ENCODE measurements around the gene TMED7. TPM values are rescaled to one million over a fixed set of nuclear protein-coding genes. Genes with fewer than 3 reads are reported as not detected.

TMED7 gene
- total RNA-seq, 2 donors from 2014 or later: 127 to 146 TPM

DNA sequence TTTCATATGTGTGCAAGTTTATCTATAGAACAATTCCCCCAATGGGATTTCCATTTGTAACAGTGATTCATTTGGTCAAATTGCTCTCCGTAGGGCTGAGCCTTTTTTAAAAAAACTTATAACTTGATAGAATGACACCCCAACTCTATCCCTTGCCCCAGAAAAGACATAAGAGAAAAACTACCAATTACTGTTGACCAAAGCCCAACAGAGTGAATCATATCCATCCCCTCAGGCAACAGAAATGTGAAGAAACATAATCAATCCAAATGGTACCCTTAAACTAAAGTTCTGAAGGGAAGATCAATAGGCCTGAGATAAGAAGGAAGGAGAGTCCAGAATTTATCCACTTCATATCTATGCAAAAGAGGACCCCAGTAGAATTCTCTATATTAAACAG, 41.3 kb downstream of the TMED7 start:
- intact Hi-C loops (cut with DNase I): no loop called here
- TF ChIP-seq, protein P1, sequence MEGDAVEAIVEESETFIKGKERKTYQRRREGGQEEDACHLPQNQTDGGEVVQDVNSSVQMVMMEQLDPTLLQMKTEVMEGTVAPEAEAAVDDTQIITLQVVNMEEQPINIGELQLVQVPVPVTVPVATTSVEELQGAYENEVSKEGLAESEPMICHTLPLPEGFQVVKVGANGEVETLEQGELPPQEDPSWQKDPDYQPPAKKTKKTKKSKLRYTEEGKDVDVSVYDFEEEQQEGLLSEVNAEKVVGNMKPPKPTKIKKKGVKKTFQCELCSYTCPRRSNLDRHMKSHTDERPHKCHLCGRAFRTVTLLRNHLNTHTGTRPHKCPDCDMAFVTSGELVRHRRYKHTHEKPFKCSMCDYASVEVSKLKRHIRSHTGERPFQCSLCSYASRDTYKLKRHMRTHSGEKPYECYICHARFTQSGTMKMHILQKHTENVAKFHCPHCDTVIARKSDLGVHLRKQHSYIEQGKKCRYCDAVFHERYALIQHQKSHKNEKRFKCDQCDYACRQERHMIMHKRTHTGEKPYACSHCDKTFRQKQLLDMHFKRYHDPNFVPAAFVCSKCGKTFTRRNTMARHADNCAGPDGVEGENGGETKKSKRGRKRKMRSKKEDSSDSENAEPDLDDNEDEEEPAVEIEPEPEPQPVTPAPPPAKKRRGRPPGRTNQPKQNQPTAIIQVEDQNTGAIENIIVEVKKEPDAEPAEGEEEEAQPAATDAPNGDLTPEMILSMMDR (IDR thresholded peaks at IDR 0.05): no peak
- no peaks in the 10 kb centered on the region for H3K9me3 ChIP-seq

DNA sequence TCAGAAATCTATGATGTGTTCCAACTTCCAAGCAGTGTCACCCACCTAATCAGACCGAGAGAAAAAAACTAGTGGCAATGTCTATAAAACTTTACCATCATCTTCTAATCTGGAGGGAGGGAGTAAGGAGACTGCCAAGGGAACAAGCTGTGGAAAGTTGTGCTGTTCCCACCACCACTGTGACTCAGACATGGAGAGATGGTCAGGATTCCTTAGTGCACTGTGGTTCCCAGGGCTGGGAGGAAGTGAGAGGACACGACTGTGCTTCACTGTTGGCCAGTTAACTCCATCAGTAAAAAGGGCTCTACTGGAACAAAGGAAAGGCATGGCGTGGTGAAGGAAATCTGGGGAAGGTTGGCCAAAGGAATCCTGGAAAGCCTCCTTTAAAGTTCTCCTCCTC, 42.4 kb downstream of the TMED7 start:
- H3K27me3 ChIP-seq: no peaks in the 10 kb centered on the region
- DNase-seq: no peak
- intact Hi-C loops (cut with DNase I): no loop called here

More for the DNA sequence above, 41.3 kb downstream of the TMED7 start:
- H3K27me3 ChIP-seq: no peaks in the 10 kb centered on the region
- no peaks in the 10 kb centered on the region for H3K36me3 ChIP-seq
- H3K4me1 ChIP-seq: no peaks in the 10 kb centered on the region
- no peak overlapping the region for H3K4me3 ChIP-seq
- H3K27ac ChIP-seq: no peak overlapping the region
- no peak for DNase-seq
- H3K9ac ChIP-seq (ENCODE audit: low read depth in 2 of 2, low read length in 2 of 2): no peak overlapping the region

DNA sequence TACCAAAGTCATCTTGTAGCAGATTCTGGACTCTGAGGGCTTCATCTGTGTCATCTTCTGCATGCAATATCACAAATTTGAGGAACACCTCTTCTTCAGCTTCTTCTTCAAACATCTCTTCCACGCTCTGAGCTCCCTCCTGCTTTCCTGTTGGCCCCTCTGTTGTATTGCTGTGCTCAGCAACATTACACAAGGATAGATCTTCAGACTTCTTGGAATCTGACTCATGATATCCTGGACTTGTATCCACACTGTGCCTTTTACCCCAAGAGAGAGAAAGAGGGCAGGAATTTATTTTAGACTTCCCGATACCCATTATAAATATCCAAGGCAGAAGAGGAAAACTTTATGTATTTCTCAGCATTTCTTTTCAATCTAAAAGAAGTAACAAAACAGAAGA, 44.9 kb downstream of the TMED7 start:
- Histone ChIP-seq H3K4me3 (no peak overlapping the region), H3K9me3 (no peaks in the 10 kb centered on the region), H3K27me3 (no peaks in the 10 kb centered on the region), H3K36me3 (no peaks in the 10 kb centered on the region), H3K4me1 (no peaks in the 10 kb centered on the region), H3K9ac (ENCODE audit: low read depth in 2 of 2, low read length in 2 of 2) (no peak overlapping the region), H3K27ac (no peak overlapping the region)
- TF ChIP-seq, protein P1 (IDR thresholded peaks at IDR 0.05): no peak
- intact Hi-C loops (cut with DNase I): no loop called here
- DNase-seq: no peak

More for the DNA sequence above, 42.4 kb downstream of the TMED7 start:
- H3K4me3 ChIP-seq: no peak overlapping the region
- H3K27ac ChIP-seq: no peak overlapping the region
- TF ChIP-seq, protein P1 (IDR thresholded peaks at IDR 0.05): no peak
- H3K9me3 ChIP-seq: no peaks in the 10 kb centered on the region
- H3K4me1 ChIP-seq: no peaks in the 10 kb centered on the region
- no peaks in the 10 kb centered on the region for H3K36me3 ChIP-seq
- no peak overlapping the region for H3K9ac ChIP-seq (ENCODE audit: low read depth in 2 of 2, low read length in 2 of 2)

DNA sequence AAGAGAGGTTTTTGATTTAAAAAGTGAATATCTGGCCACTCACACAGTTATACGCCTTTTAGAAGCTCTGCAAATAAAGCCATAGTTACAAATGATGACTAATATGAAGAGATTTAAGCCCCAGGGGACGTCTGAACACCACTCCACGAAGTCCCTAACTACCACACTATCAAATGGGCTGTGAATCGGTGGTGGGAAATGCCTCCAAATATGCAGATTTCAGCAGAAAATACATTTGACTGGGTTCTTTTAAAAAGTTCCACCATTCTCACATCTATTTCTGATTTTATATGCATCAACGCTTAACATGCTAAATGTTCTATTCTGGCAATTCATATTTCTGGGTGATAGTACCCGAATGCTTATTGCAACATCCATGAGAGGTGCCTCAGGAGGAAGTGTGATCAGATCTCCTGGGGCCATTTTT, 46.1 kb downstream of the TMED7 start:
- H3K9ac ChIP-seq (ENCODE audit: low read depth in 2 of 2, low read length in 2 of 2): no peak overlapping the region
- intact Hi-C loops (cut with DNase I): loop anchor here (5.0 kb wide), 1 partner anchor 267 kb away; no protein-coding TSS in a partner anchor
- H3K27me3 ChIP-seq: no peaks in the 10 kb centered on the region
- H3K36me3 ChIP-seq: no peaks in the 10 kb centered on the region
- H3K27ac ChIP-seq: no peak overlapping the region
- no peaks in the 10 kb centered on the region for H3K4me1 ChIP-seq
- no peak for DNase-seq
- H3K4me3 ChIP-seq: no peak overlapping the region
- TF ChIP-seq, protein P1 (IDR thresholded peaks at IDR 0.05): no peak
- H3K9me3 ChIP-seq: no peaks in the 10 kb centered on the region

DNA sequence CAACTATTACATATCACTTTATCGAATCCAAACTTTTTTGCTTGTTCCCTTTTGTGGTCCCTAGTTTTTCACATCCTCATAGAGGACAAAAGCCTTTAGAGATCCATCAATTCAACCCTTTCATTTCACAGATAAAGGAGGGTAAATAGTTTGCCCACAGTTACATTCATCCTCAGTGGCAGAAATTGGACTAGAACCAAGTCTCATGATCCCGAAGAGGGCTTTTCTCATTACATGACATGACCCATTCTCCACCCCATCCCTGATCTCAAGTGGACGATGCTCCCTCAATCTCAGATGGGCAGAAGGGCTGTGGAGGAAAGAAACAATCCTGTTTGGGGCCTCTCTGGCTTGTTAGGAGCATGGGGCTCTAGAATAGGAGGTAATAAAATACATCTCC, 46.6 kb downstream of the TMED7 start:
- H3K9ac ChIP-seq (ENCODE audit: low read depth in 2 of 2, low read length in 2 of 2): no peak overlapping the region
- intact Hi-C loops (cut with DNase I): loop anchor here (5.0 kb wide), 1 partner anchor 267 kb away; no protein-coding TSS in a partner anchor

More for the DNA sequence above, 46.6 kb downstream of the TMED7 start:
- TF ChIP-seq, protein P1 (IDR thresholded peaks at IDR 0.05): no peak
- H3K36me3 ChIP-seq: no peaks in the 10 kb centered on the region
- no peak overlapping the region for H3K27ac ChIP-seq
- no peak for DNase-seq
- H3K27me3 ChIP-seq: no peaks in the 10 kb centered on the region
- no peaks in the 10 kb centered on the region for H3K4me1 ChIP-seq
- no peaks in the 10 kb centered on the region for H3K9me3 ChIP-seq
- no peak overlapping the region for H3K4me3 ChIP-seq

Measured in colonic mucosa (tissue), 4 donors.